ENCODE data around the gene DYTN. TPM values are rescaled to one million over a fixed set of nuclear protein-coding genes. Genes with fewer than 3 reads are reported as not detected.

The DYTN gene
- total and polyA plus RNA-seq, 7 experiments from 2014 or later: not detected

GRCh38 chr2:206642075-206643025 is 75.8 kb downstream of the DYTN start, which contains the start of gene FAM237A:
Gene FAM237A, plus strand, starts transcription at chr2:206642487. Its CDS starts 1,750 bp downstream, at chr2:206644237.
- CTCF ChIA-PET: interaction anchor here (0.8 kb wide), 1 partner anchor 882 kb away, joined by 3 read pairs; no protein-coding TSS in a partner anchor
- peaks cover 11 to 30% (median 16%) of the 10 kb centered on the region in 5 donors for H3K27me3 Mint-ChIP-seq
- POLR2A ChIA-PET: no interaction called here

GRCh38 chr2:206641226-206641625 is 77.0 kb downstream of the DYTN start:
- Mint-ChIP-seq H3K36me3 (no peaks in the 10 kb centered on the region), H3K27me3 (peaks cover 11 to 26% (median 16%) of the 10 kb centered on the region in 5 donors), H3K4me1 (peaks cover 0 to 2% (median 0%) of the 10 kb centered on the region in 7 donors), H3K4me3 (no peak overlapping the region), H3K27ac (no peak overlapping the region), H3K9me3 (peaks cover 0 to 4% (median 0%) of the 10 kb centered on the region in 11 donors)
- ChIA-PET POLR2A (no interaction called here), CTCF (interaction anchor here (0.7 kb wide), 1 partner anchor 24 kb away, joined by 3 read pairs; no protein-coding TSS in a partner anchor)
- no peak for ATAC-seq
- Histone ChIP-seq H3K4me3 (ENCODE audit: low read length) (no peak overlapping the region), H3K4me1 (ENCODE audit: control insufficient read depth in 2 of 2, insufficient read depth in 2 of 2, low read length in 2 of 2) (no peaks in the 10 kb centered on the region), H3K27me3 (ENCODE audit: control insufficient read depth in 2 of 2, insufficient read depth in 2 of 2, low read length in 2 of 2) (peaks cover 0 to 11% of the 10 kb centered on the region in 2 donors), H3K27ac (ENCODE audit: low read depth, low read length) (no peak overlapping the region), H3K36me3 (ENCODE audit: control insufficient read depth in 2 of 3, insufficient read depth in 3 of 3, low read length in 3 of 3) (no peaks in the 10 kb centered on the region), H3K9me3 (ENCODE audit: control insufficient read depth in 2 of 3, low read length in 3 of 3) (no peaks in the 10 kb centered on the region)
- intact Hi-C loops (cut with micrococcal nuclease): no loop called here
- no peak for DNase-seq

More at GRCh38 chr2:206642075-206643025, 75.8 kb downstream of the DYTN start, which contains the start of gene FAM237A:
- no peak within 1 kb of the TSS for H3K4me3 Mint-ChIP-seq
- Histone ChIP-seq H3K27ac (ENCODE audit: low read depth, low read length) (no peak within 1 kb of the TSS), H3K4me3 (ENCODE audit: low read length) (no peak within 1 kb of the TSS), H3K36me3 (ENCODE audit: control insufficient read depth in 2 of 3, insufficient read depth in 3 of 3, low read length in 3 of 3) (no peaks in the 10 kb centered on the region), H3K27me3 (ENCODE audit: control insufficient read depth in 2 of 2, insufficient read depth in 2 of 2, low read length in 2 of 2) (peaks cover 0 to 11% of the 10 kb centered on the region in 2 donors), H3K9me3 (ENCODE audit: control insufficient read depth in 2 of 3, low read length in 3 of 3) (no peaks in the 10 kb centered on the region), H3K4me1 (ENCODE audit: control insufficient read depth in 2 of 2, insufficient read depth in 2 of 2, low read length in 2 of 2) (no peaks in the 10 kb centered on the region)
- intact Hi-C loops (cut with micrococcal nuclease): no loop called here
- no peaks in the 10 kb centered on the region for H3K36me3 Mint-ChIP-seq
- ATAC-seq (no peak), DNase-seq (peak in 3 of 9 donors; percentile 5 to 27 (median 7))
- H3K9me3 Mint-ChIP-seq: peaks cover 0 to 4% (median 0%) of the 10 kb centered on the region in 11 donors
- H3K27ac Mint-ChIP-seq: no peak within 1 kb of the TSS
- H3K4me1 Mint-ChIP-seq: peaks cover 0 to 2% (median 0%) of the 10 kb centered on the region in 7 donors

- DNase-seq: no peak
- no peak overlapping the region for H3K4me3 Mint-ChIP-seq
- H3K36me3 Mint-ChIP-seq: no peaks in the 10 kb centered on the region
- intact Hi-C loops (cut with micrococcal nuclease): no loop called here
- ChIA-PET POLR2A (no interaction called here), CTCF (no interaction called here)
- H3K9me3 Mint-ChIP-seq: peaks cover 0 to 5% (median 0%) of the 10 kb centered on the region in 11 donors
- Histone ChIP-seq H3K27ac (ENCODE audit: low read depth, low read length) (no peak overlapping the region), H3K27me3 (ENCODE audit: control insufficient read depth in 2 of 2, insufficient read depth in 2 of 2, low read length in 2 of 2) (peaks cover 0 to 11% of the 10 kb centered on the region in 2 donors), H3K9me3 (ENCODE audit: control insufficient read depth in 2 of 3, low read length in 3 of 3) (no peaks in the 10 kb centered on the region), H3K4me1 (ENCODE audit: control insufficient read depth in 2 of 2, insufficient read depth in 2 of 2, low read length in 2 of 2) (no peaks in the 10 kb centered on the region), H3K4me3 (ENCODE audit: low read length) (no peak overlapping the region), H3K36me3 (ENCODE audit: control insufficient read depth in 2 of 3, insufficient read depth in 3 of 3, low read length in 3 of 3) (no peaks in the 10 kb centered on the region)
- no peak overlapping the region for H3K27ac Mint-ChIP-seq
- peaks cover 9 to 19% (median 16%) of the 10 kb centered on the region in 5 donors for H3K27me3 Mint-ChIP-seq
- peaks cover 0 to 2% (median 0%) of the 10 kb centered on the region in 7 donors for H3K4me1 Mint-ChIP-seq
- ATAC-seq: no peak
Measured at GRCh38 chr2:206639636-206640035, 78.6 kb downstream of the DYTN start.

GRCh38 chr2:206635015-206635414 is 83.2 kb downstream of the DYTN start:
- CTCF ChIA-PET: no interaction called here
- DNase-seq: no peak
- no peak for ATAC-seq

GRCh38 chr2:206631340-206631739 is 86.9 kb downstream of the DYTN start:
- ChIA-PET CTCF (no interaction called here), POLR2A (no interaction called here)
- H3K4me1 Mint-ChIP-seq: no peaks in the 10 kb centered on the region
- Histone ChIP-seq H3K27me3 (ENCODE audit: control insufficient read depth in 2 of 2, insufficient read depth in 2 of 2, low read length in 2 of 2) (no peaks in the 10 kb centered on the region), H3K4me3 (ENCODE audit: low read length) (no peak overlapping the region), H3K27ac (ENCODE audit: low read depth, low read length) (no peak overlapping the region), H3K9me3 (ENCODE audit: control insufficient read depth in 2 of 3, low read length in 3 of 3) (no peaks in the 10 kb centered on the region), H3K4me1 (ENCODE audit: control insufficient read depth in 2 of 2, insufficient read depth in 2 of 2, low read length in 2 of 2) (no peaks in the 10 kb centered on the region), H3K36me3 (ENCODE audit: control insufficient read depth in 2 of 3, insufficient read depth in 3 of 3, low read length in 3 of 3) (no peaks in the 10 kb centered on the region)
- peaks cover 0 to 3% (median 0%) of the 10 kb centered on the region in 11 donors for H3K9me3 Mint-ChIP-seq
- no peak overlapping the region for H3K4me3 Mint-ChIP-seq
- no peak overlapping the region for H3K27ac Mint-ChIP-seq
- intact Hi-C loops (cut with micrococcal nuclease): no loop called here
- ATAC-seq: no peak
- peaks cover 0 to 32% (median 21%) of the 10 kb centered on the region in 5 donors for H3K27me3 Mint-ChIP-seq
- no peak for DNase-seq
- H3K36me3 Mint-ChIP-seq: no peaks in the 10 kb centered on the region

More at GRCh38 chr2:206635015-206635414, 83.2 kb downstream of the DYTN start:
- H3K27me3 ChIP-seq (ENCODE audit: control insufficient read depth in 2 of 2, insufficient read depth in 2 of 2, low read length in 2 of 2): peaks cover 0 to 5% of the 10 kb centered on the region in 2 donors
- H3K4me1 Mint-ChIP-seq: no peaks in the 10 kb centered on the region
- no peaks in the 10 kb centered on the region for H3K36me3 Mint-ChIP-seq
- H3K4me3 Mint-ChIP-seq: no peak overlapping the region
- no peak overlapping the region for H3K27ac Mint-ChIP-seq
- H3K36me3 ChIP-seq (ENCODE audit: control insufficient read depth in 2 of 3, insufficient read depth in 3 of 3, low read length in 3 of 3): no peaks in the 10 kb centered on the region
- H3K9me3 ChIP-seq (ENCODE audit: control insufficient read depth in 2 of 3, low read length in 3 of 3): no peaks in the 10 kb centered on the region
- POLR2A ChIA-PET: no interaction called here
- H3K4me1 ChIP-seq (ENCODE audit: control insufficient read depth in 2 of 2, insufficient read depth in 2 of 2, low read length in 2 of 2): no peaks in the 10 kb centered on the region
- peaks cover 0 to 2% (median 0%) of the 10 kb centered on the region in 11 donors for H3K9me3 Mint-ChIP-seq
- H3K27me3 Mint-ChIP-seq: peaks cover 0 to 13% (median 6%) of the 10 kb centered on the region in 5 donors
- intact Hi-C loops (cut with micrococcal nuclease): no loop called here
- no peak overlapping the region for H3K27ac ChIP-seq (ENCODE audit: low read depth, low read length)
- H3K4me3 ChIP-seq (ENCODE audit: low read length): no peak overlapping the region

- no peaks in the 10 kb centered on the region for H3K9me3 ChIP-seq (ENCODE audit: control insufficient read depth in 2 of 3, low read length in 3 of 3)
- Mint-ChIP-seq H3K9me3 (peaks cover 0 to 3% (median 0%) of the 10 kb centered on the region in 11 donors), H3K4me3 (no peak overlapping the region), H3K27me3 (peaks cover 0 to 33% (median 23%) of the 10 kb centered on the region in 5 donors), H3K36me3 (no peaks in the 10 kb centered on the region), H3K27ac (no peak overlapping the region), H3K4me1 (no peaks in the 10 kb centered on the region)
- H3K27ac ChIP-seq (ENCODE audit: low read depth, low read length): no peak overlapping the region
- ChIA-PET CTCF (no interaction called here), POLR2A (no interaction called here)
- no peaks in the 10 kb centered on the region for H3K4me1 ChIP-seq (ENCODE audit: control insufficient read depth in 2 of 2, insufficient read depth in 2 of 2, low read length in 2 of 2)
- H3K27me3 ChIP-seq (ENCODE audit: control insufficient read depth in 2 of 2, insufficient read depth in 2 of 2, low read length in 2 of 2): no peaks in the 10 kb centered on the region
- ATAC-seq: no peak
- no peaks in the 10 kb centered on the region for H3K36me3 ChIP-seq (ENCODE audit: control insufficient read depth in 2 of 3, insufficient read depth in 3 of 3, low read length in 3 of 3)
- intact Hi-C loops (cut with micrococcal nuclease): no loop called here
- no peak for DNase-seq
- H3K4me3 ChIP-seq (ENCODE audit: low read length): no peak overlapping the region
Measured at GRCh38 chr2:206627632-206628031, 90.6 kb downstream of the DYTN start.
